ENCODE data around the gene AGBL1.

The AGBL1 gene

GRCh38 chr15:86935841-86936240 is 856.2 kb downstream of the AGBL1 start:
- TF ChIP-seq TAF1 (IDR thresholded peaks at IDR 0.05; ENCODE audit: borderline replicate concordance, insufficient read depth, low read length) = no peak
- no peak for TF ChIP-seq SIN3A (IDR thresholded peaks at IDR 0.05; ENCODE audit: borderline replicate concordance, insufficient read depth, low read length)
- TF ChIP-seq, protein P1, sequence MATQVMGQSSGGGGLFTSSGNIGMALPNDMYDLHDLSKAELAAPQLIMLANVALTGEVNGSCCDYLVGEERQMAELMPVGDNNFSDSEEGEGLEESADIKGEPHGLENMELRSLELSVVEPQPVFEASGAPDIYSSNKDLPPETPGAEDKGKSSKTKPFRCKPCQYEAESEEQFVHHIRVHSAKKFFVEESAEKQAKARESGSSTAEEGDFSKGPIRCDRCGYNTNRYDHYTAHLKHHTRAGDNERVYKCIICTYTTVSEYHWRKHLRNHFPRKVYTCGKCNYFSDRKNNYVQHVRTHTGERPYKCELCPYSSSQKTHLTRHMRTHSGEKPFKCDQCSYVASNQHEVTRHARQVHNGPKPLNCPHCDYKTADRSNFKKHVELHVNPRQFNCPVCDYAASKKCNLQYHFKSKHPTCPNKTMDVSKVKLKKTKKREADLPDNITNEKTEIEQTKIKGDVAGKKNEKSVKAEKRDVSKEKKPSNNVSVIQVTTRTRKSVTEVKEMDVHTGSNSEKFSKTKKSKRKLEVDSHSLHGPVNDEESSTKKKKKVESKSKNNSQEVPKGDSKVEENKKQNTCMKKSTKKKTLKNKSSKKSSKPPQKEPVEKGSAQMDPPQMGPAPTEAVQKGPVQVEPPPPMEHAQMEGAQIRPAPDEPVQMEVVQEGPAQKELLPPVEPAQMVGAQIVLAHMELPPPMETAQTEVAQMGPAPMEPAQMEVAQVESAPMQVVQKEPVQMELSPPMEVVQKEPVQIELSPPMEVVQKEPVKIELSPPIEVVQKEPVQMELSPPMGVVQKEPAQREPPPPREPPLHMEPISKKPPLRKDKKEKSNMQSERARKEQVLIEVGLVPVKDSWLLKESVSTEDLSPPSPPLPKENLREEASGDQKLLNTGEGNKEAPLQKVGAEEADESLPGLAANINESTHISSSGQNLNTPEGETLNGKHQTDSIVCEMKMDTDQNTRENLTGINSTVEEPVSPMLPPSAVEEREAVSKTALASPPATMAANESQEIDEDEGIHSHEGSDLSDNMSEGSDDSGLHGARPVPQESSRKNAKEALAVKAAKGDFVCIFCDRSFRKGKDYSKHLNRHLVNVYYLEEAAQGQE (IDR thresholded peaks at IDR 0.05; ENCODE audit: insufficient read depth in 1 of 2, low read depth in 2 of 2, low read length in 2 of 2) = no peak
- no peak for TF ChIP-seq POLR2AphosphoS5 (IDR thresholded peaks at IDR 0.05; ENCODE audit: low read depth, low read length)
- no peak for TF ChIP-seq FOXP2 (optimal IDR thresholded peaks at IDR 0.05; ENCODE audit: borderline replicate concordance, extremely low read depth, extremely low read length, insufficient read depth)

- TF ChIP-seq SIN3A (IDR thresholded peaks at IDR 0.05; ENCODE audit: borderline replicate concordance, insufficient read depth, low read length) (no peak), FOXP2 (optimal IDR thresholded peaks at IDR 0.05; ENCODE audit: borderline replicate concordance, extremely low read depth, extremely low read length, insufficient read depth) (no peak), TAF1 (IDR thresholded peaks at IDR 0.05; ENCODE audit: borderline replicate concordance, insufficient read depth, low read length) (no peak), POLR2AphosphoS5 (IDR thresholded peaks at IDR 0.05; ENCODE audit: low read depth, low read length) (no peak)
- TF ChIP-seq, protein P1 (IDR thresholded peaks at IDR 0.05; ENCODE audit: insufficient read depth in 1 of 2, low read depth in 2 of 2, low read length in 2 of 2) = no peak
These were observed 862.6 kb downstream of the AGBL1 start for GRCh38 chr15:86942285-86942684.

- TF ChIP-seq, protein P1 (IDR thresholded peaks at IDR 0.05; ENCODE audit: insufficient read depth in 1 of 2, low read depth in 2 of 2, low read length in 2 of 2) = no peak
- TF ChIP-seq POLR2AphosphoS5 (IDR thresholded peaks at IDR 0.05; ENCODE audit: low read depth, low read length) = no peak
- no peak for TF ChIP-seq SIN3A (IDR thresholded peaks at IDR 0.05; ENCODE audit: borderline replicate concordance, insufficient read depth, low read length)
- TF ChIP-seq FOXP2 (optimal IDR thresholded peaks at IDR 0.05; ENCODE audit: borderline replicate concordance, extremely low read depth, extremely low read length, insufficient read depth) = no peak
- no peak for TF ChIP-seq TAF1 (IDR thresholded peaks at IDR 0.05; ENCODE audit: borderline replicate concordance, insufficient read depth, low read length)
These were observed 869.0 kb downstream of the AGBL1 start for GRCh38 chr15:86948719-86949118.

DNA sequence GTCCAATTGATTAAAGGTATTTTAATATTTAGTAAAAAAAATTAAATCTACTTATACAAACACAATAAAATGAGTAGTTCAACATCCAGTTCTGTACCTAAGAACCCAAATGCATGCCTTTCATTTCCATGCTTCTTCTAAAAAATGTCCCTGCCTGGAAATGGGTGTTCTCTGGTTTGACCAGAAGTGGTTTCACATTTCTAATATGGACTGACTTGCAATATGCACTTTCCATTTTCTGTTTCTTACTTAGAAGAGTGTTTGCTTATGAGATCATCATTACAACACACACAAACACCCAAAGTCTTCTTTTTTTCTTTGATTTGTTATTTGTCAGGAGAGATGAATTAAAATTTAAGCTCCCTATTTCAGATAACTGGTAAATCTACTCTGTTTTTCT is 879.6 kb downstream of the AGBL1 start:
- TF ChIP-seq, protein P1 (IDR thresholded peaks at IDR 0.05; ENCODE audit: insufficient read depth in 1 of 2, low read depth in 2 of 2, low read length in 2 of 2) = no peak
- no peak for TF ChIP-seq TAF1 (IDR thresholded peaks at IDR 0.05; ENCODE audit: borderline replicate concordance, insufficient read depth, low read length)
- TF ChIP-seq POLR2AphosphoS5 (IDR thresholded peaks at IDR 0.05; ENCODE audit: low read depth, low read length) = no peak
- no peak for TF ChIP-seq FOXP2 (optimal IDR thresholded peaks at IDR 0.05; ENCODE audit: borderline replicate concordance, extremely low read depth, extremely low read length, insufficient read depth)
- no peak for TF ChIP-seq SIN3A (IDR thresholded peaks at IDR 0.05; ENCODE audit: borderline replicate concordance, insufficient read depth, low read length)

GRCh38 chr15:86961669-86962068 is 882.0 kb downstream of the AGBL1 start:
- TF ChIP-seq TAF1 (IDR thresholded peaks at IDR 0.05; ENCODE audit: borderline replicate concordance, insufficient read depth, low read length) = no peak
- TF ChIP-seq, protein P1 (IDR thresholded peaks at IDR 0.05; ENCODE audit: insufficient read depth in 1 of 2, low read depth in 2 of 2, low read length in 2 of 2) = no peak
- TF ChIP-seq FOXP2 (optimal IDR thresholded peaks at IDR 0.05; ENCODE audit: borderline replicate concordance, extremely low read depth, extremely low read length, insufficient read depth) = no peak
- TF ChIP-seq POLR2AphosphoS5 (IDR thresholded peaks at IDR 0.05; ENCODE audit: low read depth, low read length) = no peak
- no peak for TF ChIP-seq SIN3A (IDR thresholded peaks at IDR 0.05; ENCODE audit: borderline replicate concordance, insufficient read depth, low read length)

All from PFSK-1 (cell line).